IMR-90 (cell line): ENCODE data around the gene TSEN15. TPM values are rescaled to one million over a fixed set of nuclear protein-coding genes. Genes with fewer than 3 reads are reported as not detected.

Experiments used
- ATAC-seq: fragments of 200-7000 bp; cut with Tn5 transposase; 2 replicates; pipeline ENCODE4 v1.9.1; 2020; ENCODE audit warnings: low read depth, mild to moderate bottlenecking, moderate library complexity
- BruUV-seq: library from RNA; stranded (reverse); fragments of 400-500 nt; replicated peaks from 2 replicates; lab custom pipeline; 2021; lab: Mats Ljungman, UMichigan
- CTCF ChIA-PET: fragments of 300-600 bp; formaldehyde crosslinking; extraction: SDS; loops from one replicate; lab custom pipeline; 2021; ENCODE audit warnings: antibody characterized with exemption; lab: Yijun Ruan, JAX
- POLR2A ChIA-PET: fragments of 300-600 bp; sonication (Branson Sonifier 250); formaldehyde crosslinking; loops from one replicate; lab custom pipeline; 2022; ENCODE audit warnings: antibody characterized with exemption; ENCODE audit not compliant: unreplicated experiment; lab: Charles Lee
- DNase-seq: peaks from one replicate; pipeline ENCODE4 v3.0.0; 2013
- H2AFZ ChIP-seq: replicated peaks from 2 replicates; pipeline ENCODE3; 2013; ENCODE audit warnings: low read length, mild to moderate bottlenecking; ENCODE audit not compliant: poor library complexity
- H2AK5ac ChIP-seq: 2 replicates; pipeline ENCODE4 v1.6.1; 2013; ENCODE audit warnings: low read depth, low read length, inconsistent platforms
- H2AK9ac ChIP-seq: replicated peaks from 2 replicates; pipeline ENCODE3; 2013; ENCODE audit warnings: mild to moderate bottlenecking, low read depth, low read length, moderate library complexity; ENCODE audit not compliant: poor library complexity
- H2BK120ac ChIP-seq: 2 replicates; pipeline ENCODE4 v1.6.1; 2013; ENCODE audit warnings: low read depth, low read length, inconsistent platforms
- H2BK15ac ChIP-seq: 3 replicates; pipeline ENCODE4 v1.6.1; 2013; ENCODE audit warnings: low read depth, low read length, inconsistent platforms
- H2BK20ac ChIP-seq: 2 replicates; pipeline ENCODE4 v1.6.1; 2013; ENCODE audit warnings: low read depth, mild to moderate bottlenecking, inconsistent platforms, low read length, moderate library complexity
- H2BK5ac ChIP-seq: 2 replicates; pipeline ENCODE4 v1.6.1; 2013; ENCODE audit warnings: mild to moderate bottlenecking, low read depth, low read length, inconsistent platforms; ENCODE audit not compliant: poor library complexity, severe bottlenecking
- H3K14ac ChIP-seq: replicated peaks from 2 replicates; pipeline ENCODE4 v1.6.1; 2013; ENCODE audit warnings: low read depth, low read length, inconsistent platforms
- H3K18ac ChIP-seq: 2 replicates; pipeline ENCODE4 v1.6.1; 2013; ENCODE audit warnings: low read depth, low read length, control low read depth
- H3K23ac ChIP-seq: 2 replicates; pipeline ENCODE4 v1.6.1; 2013; ENCODE audit warnings: low read depth, low read length, inconsistent platforms
- H3K27ac ChIP-seq: 2 replicates; pipeline ENCODE4 v1.5.1; 2013; ENCODE audit warnings: mild to moderate bottlenecking, control low read depth, low read length; ENCODE audit not compliant: insufficient read depth
- H3K27me3 ChIP-seq: 2 replicates; pipeline ENCODE4 v1.6.1; 2013; ENCODE audit warnings: low read length; ENCODE audit not compliant: control insufficient read depth, insufficient read depth
- H3K36me3 ChIP-seq: 2 replicates; pipeline ENCODE4 v1.6.1; 2013; ENCODE audit warnings: low read length, mixed read lengths; ENCODE audit not compliant: control insufficient read depth, insufficient read depth
- H3K4ac ChIP-seq: 2 replicates; pipeline ENCODE4 v1.6.1; 2013; ENCODE audit warnings: low read depth, low read length, inconsistent platforms
- H3K4me1 ChIP-seq: 2 replicates; pipeline ENCODE4 v1.6.1; 2013; ENCODE audit warnings: low read length, mixed read lengths; ENCODE audit not compliant: control insufficient read depth, insufficient read depth
- H3K4me2 ChIP-seq: 2 replicates; pipeline ENCODE4 v1.6.1; 2013; ENCODE audit warnings: low read depth, mild to moderate bottlenecking, control low read depth, low read length, moderate library complexity
- H3K4me3 ChIP-seq: 2 replicates; pipeline ENCODE4 v1.5.1; 2013; ENCODE audit warnings: low read depth, mild to moderate bottlenecking, control low read depth, low read length, moderate library complexity; ENCODE audit not compliant: insufficient read depth
- H3K56ac ChIP-seq: 2 replicates; pipeline ENCODE4 v1.6.1; 2013; ENCODE audit warnings: low read length, inconsistent platforms; ENCODE audit not compliant: insufficient read depth; ENCODE audit errors: extremely low read depth
- H3K79me1 ChIP-seq, 2 experiments: 2 replicates each; pipeline ENCODE4 v1.6.1; 2013; ENCODE audit warnings: low read length in 2 of 2, inconsistent platforms in 1 of 2, low read depth in 1 of 2
- H3K9ac ChIP-seq: 2 replicates; pipeline ENCODE4 v1.6.1; 2013; ENCODE audit warnings: low read depth, low read length, control low read depth
- H3K9me1 ChIP-seq: 2 replicates; pipeline ENCODE4 v1.6.1; 2013; ENCODE audit warnings: low read length, inconsistent platforms; ENCODE audit not compliant: insufficient read depth
- H3K9me3 ChIP-seq: 2 replicates; pipeline ENCODE4 v1.6.1; 2013; ENCODE audit warnings: low read length; ENCODE audit not compliant: control insufficient read depth, insufficient read depth
- H4K20me1 ChIP-seq: 2 replicates; pipeline ENCODE4 v1.6.1; 2013; ENCODE audit warnings: low read length, inconsistent platforms; ENCODE audit not compliant: insufficient read depth
- H4K5ac ChIP-seq: 2 replicates; pipeline ENCODE4 v1.6.1; 2013; ENCODE audit warnings: mild to moderate bottlenecking, low read depth, low read length, control low read depth
- H4K8ac ChIP-seq, 2 experiments: 2 replicates each; pipeline ENCODE4 v1.6.1; 2013; ENCODE audit warnings: low read depth in 2 of 2, low read length in 2 of 2, control low read depth in 1 of 2, inconsistent platforms in 1 of 2
- H4K91ac ChIP-seq: 2 replicates; pipeline ENCODE4 v1.6.1; 2013; ENCODE audit warnings: low read depth, low read length, inconsistent platforms; ENCODE audit not compliant: insufficient read depth
- BHLHE40 ChIP-seq: fragments of 150-350 bp; IDR thresholded peaks from 2 replicates; pipeline ENCODE4 v1.6.1; 2016; ENCODE audit warnings: mild to moderate bottlenecking, low read depth, low read length
- CEBPB ChIP-seq: IDR thresholded peaks from 2 replicates; pipeline ENCODE4 v1.6.1; 2012; ENCODE audit warnings: low read depth, low read length, improper control_type of control experiment
- CHD1 ChIP-seq: IDR thresholded peaks from 2 replicates; pipeline ENCODE4 v1.6.1; 2012; ENCODE audit warnings: low read depth, low read length, improper control_type of control experiment
- FOS ChIP-seq: fragments of 150-350 bp; IDR thresholded peaks from 2 replicates; pipeline ENCODE4 v1.6.1; 2016; ENCODE audit warnings: low read depth, low read length
- MAFK ChIP-seq: IDR thresholded peaks from 2 replicates; pipeline ENCODE4 v1.6.1; 2012; ENCODE audit warnings: low read depth, low read length, improper control_type of control experiment
- MAZ ChIP-seq: IDR thresholded peaks from 2 replicates; pipeline ENCODE4 v1.6.1; 2012; ENCODE audit warnings: low read depth, mild to moderate bottlenecking, low read length, improper control_type of control experiment, moderate library complexity, borderline replicate concordance
- MXI1 ChIP-seq: IDR thresholded peaks from 2 replicates; pipeline ENCODE4 v1.6.1; 2012; ENCODE audit warnings: low read depth, mild to moderate bottlenecking, low read length, moderate library complexity, borderline replicate concordance
- NFE2L2 ChIP-seq: fragments of 150-350 bp; IDR thresholded peaks from 2 replicates; pipeline ENCODE4 v1.6.1; 2016; ENCODE audit warnings: low read depth, mild to moderate bottlenecking, low read length
- RAD21 ChIP-seq: IDR thresholded peaks from 2 replicates; pipeline ENCODE4 v1.6.1; 2012; ENCODE audit warnings: low read length, improper control_type of control experiment
- RFX5 ChIP-seq: IDR thresholded peaks from 2 replicates; pipeline ENCODE4 v1.8.0; 2012; ENCODE audit warnings: low read depth, mild to moderate bottlenecking, low read length, moderate library complexity
- SMC3 ChIP-seq: fragments of 150-350 bp; IDR thresholded peaks from 2 replicates; pipeline ENCODE4 v1.6.1; 2016; ENCODE audit warnings: low read depth, mild to moderate bottlenecking, antibody characterized with exemption, low read length, moderate library complexity
- dilution Hi-C: fragments of 300-500 bp; cut with HindIII; formaldehyde crosslinking; loops from one replicate; pipeline ENCODE4 v1.14.3; 2018; ENCODE audit warnings: low sequenced_read_pairs; ENCODE audit not compliant: unreplicated experiment
- in situ Hi-C: fragments of 300-500 bp; cut with MboI; formaldehyde crosslinking; loops from 3 replicates; pipeline ENCODE4 v1.14.3; 2019; ENCODE audit warnings: low sequenced_read_pairs, inconsistent platforms, mixed read lengths
- intact Hi-C: fragments of 100-400 bp; cut with micrococcal nuclease; formaldehyde crosslinking; loops from 2 replicates; pipeline ENCODE4 v1.10.0; 2022
- polyA plus RNA-seq, 3 experiments: library from polyadenylated mRNA; depleted of rRNA; stranded (reverse); fragments of >200 nt; gene quantifications; 2 replicates each; pipeline ENCODE4 v1.2.3, GENCODE V29; 2012; ENCODE audit warnings: low replicate concordance in 1 of 3
- total RNA-seq: library from RNA; depleted of rRNA; stranded (reverse); fragments of >200 nt; gene quantifications from 2 replicates; pipeline ENCODE4 v1.2.3, GENCODE V29; 2012
- TF ChIP-seq, protein P1 (sequence below): conservative IDR thresholded peaks from 2 replicates; pipeline ENCODE4 v1.5.1; 2012; ENCODE audit warnings: mild to moderate bottlenecking, low read depth, low read length, improper control_type of control experiment
- TF ChIP-seq, protein P2 (sequence below): fragments of 150-350 bp; IDR thresholded peaks from 2 replicates; pipeline ENCODE4 v1.6.1; 2016; ENCODE audit warnings: low read depth, mild to moderate bottlenecking, low read length, moderate library complexity, borderline replicate concordance
- TF ChIP-seq, protein P3 (sequence below): fragments of 150-350 bp; IDR thresholded peaks from 2 replicates; pipeline ENCODE4 v1.6.1; 2017; ENCODE audit warnings: mild to moderate bottlenecking, antibody characterized with exemption, low read length, low read depth

The TSEN15 gene
- total and polyA plus RNA-seq, 2 of the 4 experiments (the other 2 are of a cell fraction), result 32.4 to 45.0 TPM

DNA sequence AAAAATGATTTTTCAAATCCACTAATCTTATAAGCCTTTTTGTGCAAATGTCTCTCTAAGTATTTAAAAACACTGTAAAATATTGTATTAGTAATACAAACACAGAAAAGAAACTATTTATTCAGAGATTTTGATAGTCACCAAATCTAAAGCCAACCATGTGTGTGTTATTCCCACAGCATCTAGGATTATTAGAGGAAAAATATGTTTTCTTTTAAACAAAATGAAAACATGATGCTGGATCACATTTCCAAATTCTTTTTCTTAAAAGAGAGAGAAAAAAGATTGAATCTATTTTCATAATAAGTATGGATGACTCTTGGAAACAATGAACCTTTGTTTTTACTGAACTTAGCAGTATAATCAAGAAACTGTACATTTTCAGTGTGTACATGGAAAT is 39.3 kb upstream of the TSEN15 start:
- H2BK15ac ChIP-seq, result no peak overlapping the region
- no peak overlapping the region for H3K4me2 ChIP-seq
- no peak overlapping the region for H3K14ac ChIP-seq
- DNase-seq (no peak), ATAC-seq (no peak)
- no peak overlapping the region for H3K4ac ChIP-seq
- H3K27ac ChIP-seq, result no peak overlapping the region
- BruUV-seq, result no TSS peak
- no peaks in the 10 kb centered on the region for H3K36me3 ChIP-seq
- CTCF ChIA-PET, result no interaction called here
- no peak overlapping the region for H4K5ac ChIP-seq
- H3K4me3 ChIP-seq, result no peak overlapping the region
- no peak overlapping the region for H4K91ac ChIP-seq
- no peak overlapping the region for H3K18ac ChIP-seq
- H2AK9ac ChIP-seq, result no peak overlapping the region
- in situ Hi-C loops, result no loop called here
- H3K56ac ChIP-seq, result no peak overlapping the region
- POLR2A ChIA-PET, result no interaction called here
- H3K9me1 ChIP-seq, result no peaks in the 10 kb centered on the region
- H3K23ac ChIP-seq, result no peak overlapping the region
- no peak overlapping the region for H2AK5ac ChIP-seq
- dilution Hi-C loops, result no loop called here
- H2AFZ ChIP-seq, result no peak overlapping the region
- no peaks in the 10 kb centered on the region for H3K27me3 ChIP-seq
- TF ChIP-seq, protein P1, sequence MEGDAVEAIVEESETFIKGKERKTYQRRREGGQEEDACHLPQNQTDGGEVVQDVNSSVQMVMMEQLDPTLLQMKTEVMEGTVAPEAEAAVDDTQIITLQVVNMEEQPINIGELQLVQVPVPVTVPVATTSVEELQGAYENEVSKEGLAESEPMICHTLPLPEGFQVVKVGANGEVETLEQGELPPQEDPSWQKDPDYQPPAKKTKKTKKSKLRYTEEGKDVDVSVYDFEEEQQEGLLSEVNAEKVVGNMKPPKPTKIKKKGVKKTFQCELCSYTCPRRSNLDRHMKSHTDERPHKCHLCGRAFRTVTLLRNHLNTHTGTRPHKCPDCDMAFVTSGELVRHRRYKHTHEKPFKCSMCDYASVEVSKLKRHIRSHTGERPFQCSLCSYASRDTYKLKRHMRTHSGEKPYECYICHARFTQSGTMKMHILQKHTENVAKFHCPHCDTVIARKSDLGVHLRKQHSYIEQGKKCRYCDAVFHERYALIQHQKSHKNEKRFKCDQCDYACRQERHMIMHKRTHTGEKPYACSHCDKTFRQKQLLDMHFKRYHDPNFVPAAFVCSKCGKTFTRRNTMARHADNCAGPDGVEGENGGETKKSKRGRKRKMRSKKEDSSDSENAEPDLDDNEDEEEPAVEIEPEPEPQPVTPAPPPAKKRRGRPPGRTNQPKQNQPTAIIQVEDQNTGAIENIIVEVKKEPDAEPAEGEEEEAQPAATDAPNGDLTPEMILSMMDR, result no peak
- TF ChIP-seq MAZ (no peak), MAFK (no peak), NFE2L2 (no peak), BHLHE40 (no peak), RFX5 (no peak), RAD21 (no peak), CHD1 (no peak), SMC3 (no peak), FOS (no peak), MXI1 (no peak), CEBPB (no peak)
- TF ChIP-seq, protein P2, sequence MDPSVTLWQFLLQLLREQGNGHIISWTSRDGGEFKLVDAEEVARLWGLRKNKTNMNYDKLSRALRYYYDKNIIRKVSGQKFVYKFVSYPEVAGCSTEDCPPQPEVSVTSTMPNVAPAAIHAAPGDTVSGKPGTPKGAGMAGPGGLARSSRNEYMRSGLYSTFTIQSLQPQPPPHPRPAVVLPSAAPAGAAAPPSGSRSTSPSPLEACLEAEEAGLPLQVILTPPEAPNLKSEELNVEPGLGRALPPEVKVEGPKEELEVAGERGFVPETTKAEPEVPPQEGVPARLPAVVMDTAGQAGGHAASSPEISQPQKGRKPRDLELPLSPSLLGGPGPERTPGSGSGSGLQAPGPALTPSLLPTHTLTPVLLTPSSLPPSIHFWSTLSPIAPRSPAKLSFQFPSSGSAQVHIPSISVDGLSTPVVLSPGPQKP, result no peak
- TF ChIP-seq, protein P3, sequence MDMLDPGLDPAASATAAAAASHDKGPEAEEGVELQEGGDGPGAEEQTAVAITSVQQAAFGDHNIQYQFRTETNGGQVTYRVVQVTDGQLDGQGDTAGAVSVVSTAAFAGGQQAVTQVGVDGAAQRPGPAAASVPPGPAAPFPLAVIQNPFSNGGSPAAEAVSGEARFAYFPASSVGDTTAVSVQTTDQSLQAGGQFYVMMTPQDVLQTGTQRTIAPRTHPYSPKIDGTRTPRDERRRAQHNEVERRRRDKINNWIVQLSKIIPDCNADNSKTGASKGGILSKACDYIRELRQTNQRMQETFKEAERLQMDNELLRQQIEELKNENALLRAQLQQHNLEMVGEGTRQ, result no peak
- no peaks in the 10 kb centered on the region for H4K20me1 ChIP-seq
- H3K9ac ChIP-seq, result no peak overlapping the region
- H3K4me1 ChIP-seq, result no peaks in the 10 kb centered on the region
- H3K79me1 ChIP-seq, result no peaks in the 10 kb centered on the region
- no peak overlapping the region for H2BK120ac ChIP-seq
- no peak overlapping the region for H2BK20ac ChIP-seq
- H4K8ac ChIP-seq, result no peak overlapping the region
- intact Hi-C loops, result no loop called here
- H2BK5ac ChIP-seq, result no peak overlapping the region
- H3K9me3 ChIP-seq, result peaks cover 5% of the 10 kb centered on the region
